H1 (cell line): ENCODE data around the gene ARHGAP23. TPM values are rescaled to one million over a fixed set of nuclear protein-coding genes. Genes with fewer than 3 reads are reported as not detected.

ENCODE experiments used
- ATF2 ChIP-seq: IDR thresholded peaks from 2 replicates; pipeline ENCODE4 v1.6.1; 2012; ENCODE audit warnings: low read length, inconsistent platforms
- KDM4A ChIP-seq: IDR thresholded peaks from one replicate; pipeline ENCODE4 v1.7.1; 2012; ENCODE audit warnings: low read depth, mild to moderate bottlenecking, moderate library complexity, low read length, inconsistent platforms; ENCODE audit not compliant: severe bottlenecking
- POU5F1 ChIP-seq: IDR thresholded peaks from 2 replicates; pipeline ENCODE4 v1.6.1; 2011; ENCODE audit warnings: low read depth, mild to moderate bottlenecking, low read length, moderate library complexity
- RXRA ChIP-seq: IDR thresholded peaks from 2 replicates; pipeline ENCODE4 v1.6.1; 2011; ENCODE audit warnings: low read depth, mild to moderate bottlenecking, low read length, moderate library complexity; ENCODE audit not compliant: insufficient read depth
- TEAD4 ChIP-seq: IDR thresholded peaks from 2 replicates; pipeline ENCODE4 v1.6.1; 2012; ENCODE audit warnings: low read depth, low read length, inconsistent platforms, mixed read lengths
- polyA plus RNA-seq, 7 experiments: library from polyadenylated mRNA; depleted of rRNA in 3 of 7; stranded (reverse) in 5 of 7; unstranded in 2 of 7; fragments of >200 nt in 5 of 7; fragments of 200-250 nt in 2 of 7; gene quantifications; 1 replicate in 5 of 7; 2 replicates in 1 of 7; 4 replicates in 1 of 7; pipeline versions ENCODE4 v1.2.1 to v1.2.3, GENCODE V29; 2011 to 2013; ENCODE audit warnings: missing spikeins in 2 of 7, mixed read lengths in 2 of 7
- total RNA-seq: library from RNA; stranded (reverse); fragmentation: NEBNext Ultra II Directional; extraction: Animal tissue kit (Norgen Biotek cat#: 25700); gene quantifications from 2 replicates; pipeline ENCODE4 v1.2.1, GENCODE V29; 2021

ARHGAP23 gene
- total and polyA plus RNA-seq, 2 of the 8 experiments (the other 6 are each of a cell fraction or from before 2014, with no cell fraction given), result 16.3 to 107 TPM

GRCh38 chr17:38508570-38508950 lies 80.3 kb downstream of the ARHGAP23 start (continued):
- TF ChIP-seq ATF2 (no peak), KDM4A (no peak), RXRA (no peak), TEAD4 (no peak), POU5F1 (no peak)
